ENCODE measurements around the gene IGFBPL1.
A peak's percentile ranks its signal among the peaks of the same experiment; 100 is the strongest.

Gene IGFBPL1

GRCh38 chr9:38422555-38423260 lies 1.5 kb downstream of the IGFBPL1 start:
- no peak for TF ChIP-seq CTCF (IDR thresholded peaks at IDR 0.05; ENCODE audit: low read depth, low read length)
- no peak overlapping the region for H3K4me3 ChIP-seq (ENCODE audit: low read depth, low read length)
- in situ Hi-C loops (cut with HindIII; ENCODE audit: low sequenced_read_pairs): no loop called here
- no peak for DNase-seq (ENCODE audit: low read depth, low spot score)

GRCh38 chr9:38421498-38422211 lies 2.6 kb downstream of the IGFBPL1 start:
- no peak overlapping the region for H3K4me3 ChIP-seq (ENCODE audit: low read depth, low read length)
- TF ChIP-seq CTCF (IDR thresholded peaks at IDR 0.05; ENCODE audit: low read depth, low read length): no peak
- in situ Hi-C loops (cut with HindIII; ENCODE audit: low sequenced_read_pairs): no loop called here
- no peak for DNase-seq (ENCODE audit: low read depth, low spot score)

GRCh38 chr9:38419181-38419580 lies 5.1 kb downstream of the IGFBPL1 start:
- DNase-seq (ENCODE audit: low read depth, low spot score): no peak
- H3K4me3 ChIP-seq (ENCODE audit: low read depth, low read length): no peak overlapping the region
- in situ Hi-C loops (cut with HindIII; ENCODE audit: low sequenced_read_pairs): no loop called here
- TF ChIP-seq CTCF (IDR thresholded peaks at IDR 0.05; ENCODE audit: low read depth, low read length): no peak

- in situ Hi-C loops (cut with HindIII; ENCODE audit: low sequenced_read_pairs): no loop called here
- TF ChIP-seq CTCF (IDR thresholded peaks at IDR 0.05; ENCODE audit: low read depth, low read length): no peak
- no peak for DNase-seq (ENCODE audit: low read depth, low spot score)
- H3K4me3 ChIP-seq (ENCODE audit: low read depth, low read length): no peak overlapping the region
These were observed 5.9 kb downstream of the IGFBPL1 start for GRCh38 chr9:38418366-38418765.

- peak; percentile 58 for TF ChIP-seq CTCF (IDR thresholded peaks at IDR 0.05; ENCODE audit: low read depth, low read length)
- DNase-seq (ENCODE audit: low read depth, low spot score): no peak
- in situ Hi-C loops (cut with HindIII; ENCODE audit: low sequenced_read_pairs): no loop called here
- no peak overlapping the region for H3K4me3 ChIP-seq (ENCODE audit: low read depth, low read length)
These were observed 7.0 kb downstream of the IGFBPL1 start for GRCh38 chr9:38417003-38417945.

- no peak overlapping the region for H3K4me3 ChIP-seq (ENCODE audit: low read depth, low read length)
- TF ChIP-seq CTCF (IDR thresholded peaks at IDR 0.05; ENCODE audit: low read depth, low read length): no peak
- no peak for DNase-seq (ENCODE audit: low read depth, low spot score)
- in situ Hi-C loops (cut with HindIII; ENCODE audit: low sequenced_read_pairs): no loop called here
These were observed 7.8 kb downstream of the IGFBPL1 start for GRCh38 chr9:38416461-38416860.
